Body of pancreas (tissue), 4 donors: Measurements from ENCODE around the gene SPOP. TPM values are rescaled to one million over a fixed set of nuclear protein-coding genes. Genes with fewer than 3 reads are reported as not detected.

Experiments
- ATAC-seq: fragments of 150-250 bp; one replicate; pipeline ENCODE4 v1.9.1; 2016
- DNase-seq, 4 donors: peaks; one replicate each; pipeline ENCODE4 v3.0.0-alpha.2; 2019
- H3K27ac ChIP-seq, 4 donors: fragments of 200-600 bp; sonication (generic); 1 replicate in 3 of 4; 2 replicates in 1 of 4; pipeline versions ENCODE4 v1.5.1 to v1.6.1; 2016 to 2019; ENCODE audit warnings: mild to moderate bottlenecking in 1 of 4, mixed read lengths in 1 of 4, moderate library complexity in 1 of 4
- H3K27me3 ChIP-seq, 2 donors: fragments of 200-600 bp; sonication (generic); one replicate each; pipeline ENCODE4 v1.6.0; 2016; ENCODE audit warnings: mild to moderate bottlenecking in 1 of 2
- H3K36me3 ChIP-seq, 2 donors: fragments of 200-600 bp; sonication (generic); replicated peaks in 1 of 2; 2 replicates each; pipeline ENCODE4 v1.5.1; 2016; ENCODE audit warnings: low read depth in 2 of 2; ENCODE audit not compliant: insufficient read depth in 1 of 2
- H3K4me1 ChIP-seq: fragments of 200-600 bp; sonication (generic); one replicate; pipeline ENCODE4 v1.6.0; 2016
- H3K4me3 ChIP-seq, 2 donors: fragments of 200-600 bp; sonication (generic); 1 replicate in 1 of 2; 2 replicates in 1 of 2; pipeline ENCODE4 v1.5.1; 2016 to 2019
- H3K9me3 ChIP-seq, 3 donors: fragments of 200-600 bp; sonication (generic); 1 replicate in 2 of 3; 2 replicates in 1 of 3; pipeline ENCODE4 v1.5.1; 2016
- CTCF ChIP-seq, 7 experiments: fragments of 450-650 bp in 4 of 7; fragments of 200-600 bp in 3 of 7; sonication (generic) in 3 of 7; IDR thresholded peaks; one replicate each; pipeline ENCODE4 v1.5.1; 2016 to 2019; ENCODE audit warnings: antibody characterized with exemption in 7 of 7
- POLR2A ChIP-seq, 3 donors: fragments of 450-650 bp; IDR thresholded peaks; one replicate each; pipeline ENCODE4 v1.6.1; 2016; ENCODE audit warnings: antibody characterized with exemption in 3 of 3, mild to moderate bottlenecking in 2 of 3
- WGBS, 2 donors: methylation state at CpG; one replicate each; pipeline ENCODE4 v1.1.5; 2017; 5-methylcytosine and 5-hydroxymethylcytosine counted together
- intact Hi-C: fragments of 100-400 bp; cut with DNase I; formaldehyde crosslinking; loops from one replicate; pipeline ENCODE4 v1.15.1; 2023
- total RNA-seq, 2 donors: library from RNA; depleted of rRNA; stranded (reverse); fragments of >200 nt; gene quantifications; one replicate each; pipeline ENCODE4 v1.1.0, GENCODE V29; 2016

The SPOP gene
- total RNA-seq, 2 donors from 2014 or later: 42.3 to 57.4 TPM

- H3K27me3 ChIP-seq: no peaks in the 10 kb centered on the region
- no peaks in the 10 kb centered on the region for H3K36me3 ChIP-seq
- WGBS, 2 donors: 52 to 61% methylated on average over 8 of the region's 8 CpGs
- DNase-seq: no peak
- TF ChIP-seq CTCF (IDR thresholded peaks at IDR 0.05): no peak
- TF ChIP-seq POLR2A (IDR thresholded peaks at IDR 0.05): no peak
- H3K4me1 ChIP-seq: peaks cover 5% of the 10 kb centered on the region
- no peak for ATAC-seq
- intact Hi-C loops: no loop called here
- H3K9me3 ChIP-seq: no peaks in the 10 kb centered on the region
- no peak overlapping the region for H3K4me3 ChIP-seq
- no peak overlapping the region for H3K27ac ChIP-seq
These were observed 13.8 kb upstream of the SPOP start for GRCh38 chr17:49691677-49692191.

- no peaks in the 10 kb centered on the region for H3K36me3 ChIP-seq
- no peak overlapping the region for H3K4me3 ChIP-seq
- H3K4me1 ChIP-seq: peaks cover 5% of the 10 kb centered on the region
- H3K9me3 ChIP-seq: no peaks in the 10 kb centered on the region
- no peak for ATAC-seq
- intact Hi-C loops: no loop called here
- H3K27me3 ChIP-seq: no peaks in the 10 kb centered on the region
- TF ChIP-seq CTCF (IDR thresholded peaks at IDR 0.05) (no peak), POLR2A (IDR thresholded peaks at IDR 0.05) (no peak)
- DNase-seq: no peak
- 66 to 73% methylated on average over 9 of the region's 9 CpGs for WGBS, 2 donors
- no peak overlapping the region for H3K27ac ChIP-seq
These were observed 13.3 kb upstream of the SPOP start for GRCh38 chr17:49691086-49691676.

GRCh38 chr17:49690256-49690655, 12.4 kb upstream of the SPOP start:
- Histone ChIP-seq H3K9me3 (no peaks in the 10 kb centered on the region), H3K27me3 (no peaks in the 10 kb centered on the region), H3K36me3 (no peaks in the 10 kb centered on the region), H3K27ac (no peak overlapping the region), H3K4me1 (peaks cover 3% of the 10 kb centered on the region), H3K4me3 (no peak overlapping the region)
- intact Hi-C loops: no loop called here
- ATAC-seq: no peak
- DNase-seq: no peak
- 53 to 64% methylated on average over 2 of the region's 2 CpGs for WGBS, 2 donors
- TF ChIP-seq CTCF (IDR thresholded peaks at IDR 0.05) (no peak), POLR2A (IDR thresholded peaks at IDR 0.05) (no peak)

GRCh38 chr17:49688848-49689247, 11.0 kb upstream of the SPOP start:
- no peak for ATAC-seq
- 77 to 83% methylated on average over 4 of the region's 4 CpGs for WGBS, 2 donors
- Histone ChIP-seq H3K4me1 (no peaks in the 10 kb centered on the region), H3K27ac (no peak overlapping the region), H3K4me3 (no peak overlapping the region), H3K27me3 (no peaks in the 10 kb centered on the region), H3K36me3 (no peaks in the 10 kb centered on the region), H3K9me3 (no peaks in the 10 kb centered on the region)
- intact Hi-C loops: no loop called here
- TF ChIP-seq POLR2A (IDR thresholded peaks at IDR 0.05) (no peak), CTCF (IDR thresholded peaks at IDR 0.05) (no peak)
- DNase-seq: no peak

- Histone ChIP-seq H3K27ac (peak overlapping the region in 2 of 4 donors; percentile 24 to 60), H3K4me3 (no peak overlapping the region), H3K36me3 (no peaks in the 10 kb centered on the region), H3K9me3 (no peaks in the 10 kb centered on the region), H3K4me1 (no peaks in the 10 kb centered on the region), H3K27me3 (no peaks in the 10 kb centered on the region)
- intact Hi-C loops: no loop called here
- ATAC-seq: no peak
- DNase-seq: no peak
- 52 to 61% methylated on average over 10 of the region's 10 CpGs for WGBS, 2 donors
- no peak for TF ChIP-seq POLR2A (IDR thresholded peaks at IDR 0.05)
- no peak for TF ChIP-seq CTCF (IDR thresholded peaks at IDR 0.05)
These were observed 10.1 kb upstream of the SPOP start for GRCh38 chr17:49687878-49688491.
